NCI-H2029 (cell line): ENCODE results near the gene CTNND2.
"Not testable (repeated sequence)": the region's sequence is repeated elsewhere in the genome, so short reads cannot be mapped to it uniquely, and the experiment has no call there.

Experiments
- DNase-seq: peaks from one replicate; lab custom pipeline; 2025; lab: John Stamatoyannopoulos, UW

CTNND2 gene

DNA sequence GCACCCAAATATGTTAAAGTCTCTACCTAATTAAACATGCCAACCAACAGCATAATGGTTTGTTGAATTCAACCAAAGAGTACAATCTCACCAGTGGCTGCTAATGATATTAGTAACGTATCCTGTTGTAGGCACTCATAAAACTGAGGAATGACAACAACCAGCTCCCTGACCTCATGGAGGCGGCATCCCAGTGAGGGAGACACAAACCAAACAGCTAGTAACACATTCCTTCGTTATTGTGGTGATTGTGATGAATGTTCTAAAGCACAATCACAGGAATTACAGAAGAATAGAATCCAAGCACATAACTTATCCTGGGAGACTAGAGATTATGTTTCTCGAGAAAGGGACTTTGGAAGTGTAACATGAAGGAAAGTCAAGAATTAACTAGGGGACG, 224.6 kb downstream of the CTNND2 start:
- no peak for DNase-seq

DNA sequence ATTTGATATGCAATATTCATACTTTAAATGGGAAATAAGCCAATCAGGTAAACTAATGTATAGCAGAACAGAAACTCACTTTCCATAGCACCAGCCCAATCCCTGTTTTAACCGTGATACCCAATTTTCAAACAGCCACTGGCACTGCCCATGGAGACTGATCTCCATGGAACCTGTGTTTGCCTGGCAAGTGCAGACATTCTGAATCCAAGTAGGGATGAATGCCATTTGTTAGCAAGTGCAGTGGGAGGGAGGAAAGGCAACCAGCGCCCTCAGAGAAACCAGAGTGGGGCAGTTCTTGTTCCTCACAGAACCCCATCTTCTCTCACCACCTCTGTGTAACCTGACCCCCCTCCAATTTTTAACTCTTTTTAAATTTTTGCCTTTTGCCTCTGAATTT, 229.1 kb downstream of the CTNND2 start:
- DNase-seq = no peak

DNA sequence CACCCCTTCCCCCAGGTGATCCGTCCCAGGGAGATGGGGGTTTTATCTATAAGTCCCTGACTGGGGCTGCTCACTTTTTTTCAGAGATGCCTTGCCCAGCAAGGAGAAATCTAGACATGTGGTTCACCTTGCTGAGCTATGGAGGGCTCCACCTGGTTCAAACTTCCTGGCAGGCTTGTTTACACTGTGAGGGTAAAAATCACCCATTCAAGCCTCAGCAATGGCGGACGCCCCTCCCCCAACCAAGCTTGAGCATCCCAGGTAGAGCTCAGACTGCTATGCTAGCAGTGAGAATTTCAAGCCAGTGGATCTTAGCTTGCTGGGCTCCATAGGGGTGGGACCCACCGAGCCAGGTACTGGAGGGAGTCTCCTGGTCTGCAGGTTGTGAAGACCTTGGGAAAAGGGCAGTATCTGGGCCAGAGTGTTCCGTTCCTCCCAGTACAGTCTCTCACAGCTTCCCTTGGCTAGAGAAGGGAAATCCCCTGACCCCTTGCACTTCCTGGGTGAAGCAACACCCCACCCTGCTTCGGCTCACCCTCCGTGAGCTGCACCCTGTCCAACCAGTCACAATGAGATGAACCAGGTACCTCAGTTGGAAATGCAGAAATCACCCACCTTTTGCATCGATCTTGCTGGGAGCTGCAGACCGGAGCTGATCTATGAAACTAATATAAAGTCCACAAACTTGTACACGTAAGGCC, 231.7 kb downstream of the CTNND2 start:
- no peak for DNase-seq

DNA sequence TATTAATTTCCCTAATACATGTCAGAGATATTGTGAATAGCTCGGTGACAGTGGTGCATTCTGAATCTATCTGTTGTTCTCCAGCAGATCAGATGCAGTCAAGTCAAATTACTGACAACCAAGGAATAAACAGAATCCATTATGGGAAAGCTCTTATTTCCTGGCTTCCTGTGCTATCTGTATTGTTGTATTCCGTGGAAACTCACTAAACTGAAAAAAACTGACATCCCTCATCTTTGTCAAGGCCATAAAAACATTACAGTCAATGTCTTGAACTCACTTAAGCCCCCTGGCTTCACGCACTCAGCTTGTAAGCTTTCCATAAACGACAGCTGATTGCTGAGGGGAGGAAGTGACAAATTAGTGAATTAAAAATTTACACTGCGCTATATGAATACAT, 245.9 kb downstream of the CTNND2 start:
- DNase-seq = no peak

DNA sequence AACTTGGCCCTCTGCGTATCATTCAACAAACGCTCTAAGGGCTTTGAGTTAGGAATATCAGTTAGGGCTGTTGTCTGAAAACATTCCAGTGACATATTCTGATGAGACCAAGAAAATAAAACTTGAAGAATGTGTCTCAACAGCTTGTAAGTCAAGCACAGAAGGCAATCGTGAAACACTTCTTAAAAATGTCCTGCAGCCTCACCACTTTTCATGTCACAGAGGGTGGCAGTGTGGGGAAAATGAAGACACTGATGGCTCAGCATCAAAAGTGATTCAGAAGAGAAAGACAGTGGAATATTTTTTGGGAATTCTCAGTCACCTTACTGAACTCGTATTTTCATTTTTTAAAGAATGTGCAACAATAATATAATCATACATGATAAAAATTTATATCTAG, 247.3 kb downstream of the CTNND2 start:
- DNase-seq = no peak

- DNase-seq = no peak
These were observed 248.6 kb downstream of the CTNND2 start for GRCh38 chr5:11655681-11656080.

DNA sequence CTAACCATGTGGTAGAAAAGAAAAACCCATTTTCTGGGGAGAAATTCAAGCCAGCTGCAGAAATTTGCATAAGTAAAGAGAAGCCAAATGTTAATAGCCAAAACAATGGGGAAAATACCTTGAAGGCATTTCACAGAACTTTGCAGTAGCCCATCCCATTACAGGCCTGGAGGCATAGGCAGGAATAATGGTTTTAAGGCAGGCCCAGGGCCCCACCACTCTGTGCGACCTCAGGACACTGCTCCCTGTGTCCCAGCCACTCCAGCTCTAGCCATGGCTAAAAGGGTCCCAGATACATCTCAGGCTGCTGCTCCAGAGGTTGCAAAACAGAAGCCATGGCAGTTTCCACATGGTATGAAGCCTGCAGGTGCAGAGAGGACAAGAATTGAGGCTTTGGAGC, 253.3 kb downstream of the CTNND2 start:
- DNase-seq = no peak

DNA sequence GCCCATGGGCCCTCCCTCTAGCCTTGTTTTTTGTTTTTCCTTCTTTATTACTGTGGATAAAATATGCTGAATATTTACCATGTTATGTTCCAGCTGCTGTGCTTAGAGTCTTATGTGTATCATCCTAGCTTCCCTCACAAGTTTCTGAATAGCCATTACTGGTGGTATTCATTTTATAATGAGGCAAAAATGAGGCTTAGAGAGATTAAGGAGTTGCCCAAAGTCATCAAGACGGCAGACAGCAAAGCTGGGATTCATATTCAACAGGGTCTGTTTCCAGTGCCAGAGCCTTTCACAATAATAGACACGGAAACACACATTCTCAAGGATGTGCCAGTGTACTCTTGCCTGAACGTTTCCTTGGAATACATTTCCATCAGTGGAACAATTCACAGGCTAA, 258.1 kb downstream of the CTNND2 start:
- DNase-seq = no peak

DNA sequence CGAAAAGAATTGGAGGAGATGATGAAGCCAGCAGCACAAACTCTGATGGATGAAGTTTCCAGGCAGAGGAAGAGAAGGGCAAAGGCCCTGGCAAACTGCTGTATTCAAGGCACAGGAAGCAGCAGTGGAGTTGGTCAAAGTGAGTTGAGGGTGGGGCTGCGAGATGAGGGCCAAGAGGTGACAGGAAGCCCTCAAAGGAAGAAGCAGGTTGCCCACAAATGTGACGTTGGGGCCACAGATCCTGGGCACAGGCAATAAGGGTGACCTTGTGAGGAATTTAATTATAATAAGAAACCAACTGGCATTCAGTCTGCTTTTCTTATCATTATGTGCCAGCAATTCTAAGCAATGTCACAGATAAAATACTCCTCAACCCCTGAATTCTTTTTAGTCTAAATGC, 261.8 kb downstream of the CTNND2 start:
- DNase-seq = no peak

GRCh38 chr5:11640158-11640873, 263.9 kb downstream of the CTNND2 start:
- DNase-seq = no peak

GRCh38 chr5:11622785-11623184, 281.5 kb downstream of the CTNND2 start:
- DNase-seq = no peak

DNA sequence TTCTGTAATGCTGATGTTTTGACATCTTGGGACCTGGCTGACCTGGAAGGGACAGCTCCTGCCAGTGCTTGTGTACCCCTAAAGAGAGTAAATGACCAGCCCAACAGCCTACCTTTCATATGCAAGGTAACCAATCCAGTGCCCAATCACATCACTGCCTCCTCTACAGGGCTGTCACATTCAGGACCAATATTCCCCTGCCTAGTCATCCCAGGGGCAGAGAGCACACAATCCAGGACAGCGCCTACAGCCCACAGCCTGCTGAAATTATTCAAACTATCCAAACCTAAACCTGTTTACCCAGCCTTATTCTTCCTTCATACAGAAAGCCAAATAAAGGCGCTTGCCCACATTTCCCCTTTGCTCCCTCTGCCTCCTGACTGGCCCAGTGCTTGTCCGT, 284.1 kb downstream of the CTNND2 start:
- DNase-seq = no peak

DNA sequence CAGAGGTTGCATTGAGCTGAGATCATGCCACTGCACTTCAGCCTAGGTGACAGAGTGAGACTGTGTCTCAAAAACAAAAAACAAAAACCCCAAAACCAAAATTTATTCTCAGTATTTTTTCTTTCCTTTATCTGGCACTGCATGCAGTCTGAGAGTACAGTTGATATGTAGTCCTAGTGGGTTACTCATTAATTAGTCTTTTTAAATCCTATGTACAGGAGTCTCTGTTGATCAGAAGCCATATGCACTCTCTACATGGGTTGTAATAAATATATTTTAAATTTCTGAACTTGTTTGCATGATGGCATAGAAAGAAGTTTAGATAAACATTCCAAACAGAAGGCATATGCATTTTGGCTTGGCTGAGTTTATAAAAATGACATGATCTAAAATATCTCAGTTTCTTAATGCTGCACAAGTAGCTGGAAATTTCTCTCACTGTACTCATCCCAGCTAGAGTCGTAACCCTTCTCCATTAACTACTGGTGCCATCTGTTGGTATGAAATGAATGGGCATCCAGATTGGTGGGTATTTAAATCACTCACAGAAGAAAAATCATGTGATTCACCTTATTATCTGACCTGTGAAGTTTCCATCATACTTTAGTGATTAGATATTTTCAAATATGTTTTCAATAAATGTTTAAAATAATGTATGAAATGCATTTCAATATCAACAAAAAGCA, 284.8 kb downstream of the CTNND2 start:
- no peak for DNase-seq

GRCh38 chr5:11617080-11617479, 287.2 kb downstream of the CTNND2 start:
- no peak for DNase-seq

GRCh38 chr5:11616624-11617023, 287.6 kb downstream of the CTNND2 start:
- not testable (repeated sequence) for DNase-seq

DNA sequence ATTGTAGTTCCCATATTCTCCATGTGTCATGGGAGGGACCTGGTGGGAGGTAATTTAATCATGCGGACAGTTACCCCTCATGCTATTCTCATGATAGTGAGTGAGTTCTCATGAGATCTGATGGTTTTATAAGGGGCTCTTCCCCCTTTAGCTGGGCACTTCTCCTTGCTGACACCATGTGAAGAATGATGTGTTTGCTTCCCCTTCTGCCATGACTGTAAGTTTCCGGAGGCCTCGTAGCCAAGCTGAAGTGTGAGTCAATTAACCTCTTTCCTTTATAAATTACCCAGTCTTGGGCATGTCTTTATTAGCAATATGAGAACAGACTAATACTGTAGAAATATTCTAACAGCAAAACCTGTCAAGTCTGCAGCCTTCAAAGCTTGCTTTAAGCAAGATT, 293.2 kb downstream of the CTNND2 start:
- DNase-seq = no peak

DNA sequence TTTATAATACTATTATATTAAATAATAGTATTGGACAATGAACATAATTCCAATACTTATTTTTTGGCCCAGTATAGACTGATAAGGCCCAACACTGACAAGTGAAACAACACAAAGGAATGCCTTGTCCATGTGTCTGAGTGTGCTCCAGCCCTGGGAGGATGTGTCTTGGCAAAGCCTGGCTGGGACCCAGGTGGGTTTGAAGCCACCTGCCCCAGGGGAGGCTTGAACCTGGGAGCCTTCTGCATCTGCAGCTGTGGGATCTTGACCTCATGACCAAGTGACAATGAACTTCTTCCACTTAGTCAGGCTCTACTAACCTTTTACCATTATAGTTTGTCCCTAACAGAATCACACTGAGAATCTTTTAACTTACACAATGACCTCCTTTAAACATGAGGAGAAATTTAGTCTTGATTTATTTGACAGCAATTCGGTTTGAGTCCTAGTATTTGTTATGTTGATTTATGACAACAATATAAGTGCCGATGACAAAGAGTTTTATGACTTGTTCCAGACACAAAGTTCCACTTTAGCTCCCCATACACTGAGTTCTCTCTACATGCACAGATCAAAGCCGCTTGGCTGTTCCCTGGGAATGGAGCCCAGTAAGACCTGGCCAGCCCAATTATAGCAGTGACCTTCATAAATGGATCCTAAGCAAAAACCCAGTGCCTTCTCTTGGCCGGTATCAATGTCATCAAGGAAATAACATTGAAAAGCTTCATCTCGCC, 294.5 kb downstream of the CTNND2 start:
- DNase-seq = no peak

DNA sequence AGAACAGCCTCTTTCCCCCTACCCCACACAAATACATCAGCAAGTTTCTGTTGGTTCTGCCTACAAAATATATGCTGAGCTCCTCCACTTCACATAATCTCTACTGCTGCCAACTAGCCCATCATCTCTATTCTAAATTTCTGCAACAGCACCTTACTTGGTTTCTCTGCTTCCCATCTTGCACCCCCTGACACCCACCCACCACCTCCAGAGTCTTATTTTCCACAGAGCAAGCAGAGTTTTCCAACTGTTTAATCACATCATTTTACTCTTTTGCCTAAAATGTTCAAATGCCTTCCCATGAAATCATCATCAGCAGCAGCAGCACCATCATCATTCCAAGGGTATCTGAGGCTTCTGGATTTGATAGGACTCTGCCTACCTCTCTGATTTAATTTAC, 295.7 kb downstream of the CTNND2 start:
- DNase-seq = no peak

- DNase-seq = no peak
These were observed 296.2 kb downstream of the CTNND2 start for GRCh38 chr5:11607944-11608483.

DNA sequence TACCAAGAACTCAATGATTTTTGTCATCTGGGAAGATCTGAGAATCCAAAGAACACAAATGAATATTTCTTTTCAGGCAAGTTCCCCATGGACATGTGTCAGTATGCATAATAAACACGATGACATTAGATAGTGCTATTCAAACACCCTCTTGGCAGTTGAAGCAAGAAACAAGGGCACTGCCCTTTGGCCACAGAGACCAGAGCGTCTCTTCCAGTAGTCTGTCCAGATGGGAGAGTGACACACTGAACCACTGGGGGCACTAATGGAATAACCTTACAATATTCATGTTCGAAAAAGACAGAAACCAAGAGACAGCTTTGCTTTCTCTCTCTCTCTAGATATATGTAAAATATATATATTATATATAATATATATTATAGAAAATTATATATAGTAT, 301.9 kb downstream of the CTNND2 start:
- no peak for DNase-seq

DNA sequence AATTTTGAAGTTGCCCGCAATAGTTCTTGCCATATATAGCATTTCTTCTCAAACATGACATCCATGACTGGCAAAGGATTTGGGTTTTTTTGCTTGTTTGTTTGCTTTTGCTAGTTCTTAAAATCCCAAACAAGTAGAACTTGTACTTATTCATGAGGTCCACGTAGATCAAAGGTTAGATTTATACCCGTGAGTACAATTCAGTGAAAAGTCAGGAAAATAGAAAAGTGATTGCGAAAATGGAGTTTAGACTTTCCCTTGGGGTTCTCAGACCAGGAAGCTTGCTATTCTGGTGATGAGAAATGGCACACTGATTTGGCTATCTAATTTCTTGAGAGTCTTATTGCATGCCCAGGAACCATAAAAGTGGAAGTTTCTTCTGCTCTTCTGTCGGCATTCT, 304.7 kb downstream of the CTNND2 start:
- no peak for DNase-seq

GRCh38 chr5:11596657-11597071, 307.6 kb downstream of the CTNND2 start:
- DNase-seq = no peak
